HG02938 (cell line): ENCODE results near the gene TNFAIP8.

Experiments used
- ATAC-seq: cut with Tn5 transposase; IDR thresholded peaks from one replicate; pipeline ENCODE4 v1.9.1; 2021; ENCODE audit warnings: mild to moderate bottlenecking, moderate library complexity; ENCODE audit not compliant: unreplicated experiment

Gene TNFAIP8

GRCh38 chr5:119365847-119366539, 10.2 kb downstream of the TNFAIP8 start:
- no peak for ATAC-seq

GRCh38 chr5:119366540-119366881, 10.7 kb downstream of the TNFAIP8 start:
- no peak for ATAC-seq

- peak; percentile 85 for ATAC-seq
These were observed 11.9 kb downstream of the TNFAIP8 start for GRCh38 chr5:119367502-119368237.

- no peak for ATAC-seq
These were observed 12.4 kb downstream of the TNFAIP8 start for GRCh38 chr5:119368238-119368630.

- no peak for ATAC-seq
These were observed 14.7 kb downstream of the TNFAIP8 start for GRCh38 chr5:119370486-119370885.

GRCh38 chr5:119371146-119371545, 15.3 kb downstream of the TNFAIP8 start:
- no peak for ATAC-seq

DNA sequence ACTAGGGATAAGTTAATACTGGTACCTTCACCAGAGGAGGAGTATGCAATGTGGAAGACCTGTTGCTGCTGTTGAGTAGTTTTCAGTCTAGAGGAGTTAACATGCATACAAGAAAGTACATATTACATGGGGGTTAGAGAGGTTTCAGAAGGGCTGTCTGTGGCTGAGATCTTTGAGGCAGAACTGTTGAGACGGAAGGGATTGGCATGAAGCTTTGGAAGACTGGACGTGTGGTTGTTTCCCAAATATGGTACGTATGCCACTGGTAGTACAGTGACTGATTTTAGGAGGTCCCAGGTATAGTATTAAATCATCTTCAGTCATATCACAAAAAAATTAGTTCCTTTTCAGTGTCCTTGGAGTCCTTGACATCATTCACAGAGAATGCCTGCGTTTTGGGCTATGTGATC, 17.6 kb downstream of the TNFAIP8 start:
- peak; percentile 78 for ATAC-seq

GRCh38 chr5:119374901-119375300, 19.1 kb downstream of the TNFAIP8 start:
- ATAC-seq = no peak

DNA sequence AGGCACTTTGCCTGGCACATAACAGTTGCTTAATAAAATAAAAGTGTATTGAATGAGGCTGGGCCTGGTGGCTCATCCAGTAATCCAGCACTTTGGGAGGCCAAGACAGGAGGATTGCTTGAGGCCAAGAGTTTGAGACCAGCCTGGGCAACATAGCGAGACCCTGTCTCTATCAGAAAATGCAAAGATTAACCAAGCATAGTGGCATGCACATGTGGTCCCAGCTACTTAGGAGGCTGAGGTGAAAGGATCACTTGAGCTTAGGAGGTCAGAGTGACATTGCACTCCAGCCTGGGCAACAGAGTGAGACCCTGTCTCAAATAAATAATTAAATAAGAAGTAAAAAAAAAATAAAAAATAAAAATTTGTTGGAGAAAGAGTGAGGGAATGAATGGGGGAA, 21.2 kb downstream of the TNFAIP8 start:
- ATAC-seq = no peak

- ATAC-seq = no peak
These were observed 22.4 kb downstream of the TNFAIP8 start for GRCh38 chr5:119378075-119378700.

DNA sequence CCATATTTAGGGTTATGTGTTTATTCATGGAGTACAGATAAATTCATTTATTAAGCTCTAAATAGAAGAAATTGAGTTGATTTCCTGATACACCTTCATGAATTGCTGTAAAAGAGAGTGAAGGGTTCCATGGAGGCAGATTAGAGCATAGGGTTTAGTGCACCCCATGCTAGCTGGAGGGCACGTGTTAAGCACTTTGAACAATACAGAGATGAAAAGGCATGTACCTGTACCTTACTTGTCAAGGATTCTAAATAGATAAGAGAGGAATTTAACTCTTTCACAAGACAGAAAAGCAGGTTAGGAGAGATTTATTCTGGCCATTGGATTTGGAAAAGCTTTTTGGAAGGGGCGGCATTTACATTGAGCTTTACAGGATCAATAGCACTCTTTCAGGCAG, 23.3 kb downstream of the TNFAIP8 start:
- ATAC-seq = no peak

DNA sequence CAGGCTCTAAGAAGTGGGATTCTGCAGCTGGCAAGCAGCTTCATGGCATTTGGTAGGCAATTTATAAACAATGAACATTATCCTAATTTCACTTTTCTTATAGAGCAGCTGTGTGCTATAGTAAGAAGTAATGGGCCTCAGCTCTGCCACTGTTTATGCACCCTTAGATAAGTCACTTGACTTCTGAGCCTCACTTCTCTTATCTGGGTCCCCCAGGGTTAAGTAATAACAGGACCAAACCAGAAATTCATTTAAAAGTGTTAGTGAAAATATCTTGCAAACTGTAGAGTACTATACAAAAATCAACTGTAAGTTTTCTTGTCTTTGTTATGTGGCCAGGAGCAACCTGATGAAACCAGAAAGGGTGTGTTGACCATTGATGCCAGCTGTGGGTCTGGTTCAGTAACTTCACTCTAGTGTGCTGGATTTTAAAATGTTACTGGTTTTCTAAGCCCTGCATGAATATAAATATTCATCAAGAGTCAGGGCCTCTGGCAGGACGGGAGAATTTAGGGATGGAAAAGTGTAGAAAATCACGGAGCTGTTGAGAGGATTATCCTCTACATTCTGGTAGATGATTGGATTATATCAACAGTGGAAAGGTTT, 24.2 kb downstream of the TNFAIP8 start:
- ATAC-seq = peak; percentile 42

- no peak for ATAC-seq
These were observed 26.4 kb downstream of the TNFAIP8 start for GRCh38 chr5:119382169-119382568.

- ATAC-seq = no peak
These were observed 27.2 kb downstream of the TNFAIP8 start for GRCh38 chr5:119383008-119383407.

DNA sequence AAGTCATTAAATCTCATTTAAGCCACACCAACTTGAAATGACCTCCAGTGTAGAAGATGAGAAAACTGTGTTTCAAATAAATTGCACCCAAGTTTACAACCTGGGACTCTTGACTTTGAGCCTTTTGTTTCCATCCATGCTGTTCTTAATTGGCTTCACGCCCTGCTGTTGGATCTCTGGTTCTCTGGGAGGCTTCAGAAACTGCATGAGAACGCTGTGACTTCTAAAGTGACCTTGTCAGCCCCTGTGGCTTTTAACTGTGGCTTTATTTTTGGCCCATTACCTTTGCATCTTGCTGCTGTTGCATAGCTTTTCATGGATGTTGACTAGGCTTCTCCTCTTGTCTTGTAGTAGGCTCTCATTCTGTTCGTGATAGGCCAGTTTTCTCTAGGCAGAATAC, 29.3 kb downstream of the TNFAIP8 start:
- peak; percentile 37 for ATAC-seq

DNA sequence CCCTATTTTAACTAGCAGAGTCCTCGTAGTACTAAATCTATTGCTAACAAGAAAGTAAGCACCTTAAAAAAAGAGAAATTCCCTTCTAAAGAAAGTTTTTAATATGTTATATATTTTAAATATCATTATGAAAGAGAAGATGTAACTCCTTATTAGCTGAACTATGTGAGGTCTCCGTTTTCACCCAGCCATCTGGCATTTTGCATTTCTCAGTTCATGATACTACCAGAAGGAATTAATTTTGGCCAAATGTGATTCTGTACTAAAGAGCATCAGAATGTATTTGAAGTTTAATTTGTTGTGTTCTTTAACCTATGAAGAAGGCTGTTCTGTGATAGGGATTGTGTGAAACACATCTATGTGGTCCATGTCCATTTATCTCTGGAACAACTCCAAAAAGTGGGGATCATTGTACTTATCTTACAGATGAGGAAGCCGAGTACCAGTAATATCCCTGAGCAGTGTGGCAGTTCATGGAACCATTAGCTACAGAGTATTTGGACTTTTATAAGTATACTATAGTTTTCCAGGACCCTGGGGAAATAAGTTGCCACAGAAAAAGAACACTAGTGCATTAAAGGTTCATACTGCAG, 29.8 kb downstream of the TNFAIP8 start:
- peak; percentile 44 for ATAC-seq

DNA sequence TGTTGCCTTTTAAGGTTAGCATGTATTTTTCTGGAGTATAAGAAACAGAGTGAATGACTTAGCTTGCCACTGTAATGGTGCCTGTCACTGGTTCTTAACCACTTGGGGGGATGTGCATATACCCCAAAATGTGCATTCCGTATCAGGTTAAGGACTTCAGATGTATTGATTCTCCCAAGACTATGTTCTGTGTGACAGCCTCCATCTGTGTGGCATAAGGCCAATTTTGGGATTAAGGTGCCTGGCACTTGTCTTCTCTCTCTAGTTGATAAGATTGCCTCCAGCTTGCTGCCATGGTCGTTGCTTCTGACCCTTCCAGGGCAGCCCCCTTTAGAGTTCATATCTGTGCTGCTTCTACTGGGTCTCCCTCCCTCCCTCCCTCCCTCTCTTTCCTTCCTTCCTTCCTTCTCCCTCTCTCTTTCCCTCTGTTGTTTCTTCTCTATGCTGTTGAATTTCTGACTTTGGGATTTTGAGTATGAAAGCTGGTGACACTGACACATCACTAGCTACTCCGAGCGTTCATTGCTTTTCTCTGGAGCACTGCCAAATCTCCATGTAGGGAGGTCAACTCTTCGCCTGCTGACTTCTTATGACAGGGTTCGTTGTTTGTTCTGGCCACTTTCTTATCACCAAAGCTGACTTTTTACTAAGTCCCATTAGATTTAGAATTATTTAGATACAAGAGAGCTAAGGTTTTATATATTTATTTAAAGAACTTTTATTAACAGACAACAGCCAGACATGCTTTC, 31.0 kb downstream of the TNFAIP8 start:
- ATAC-seq = no peak

DNA sequence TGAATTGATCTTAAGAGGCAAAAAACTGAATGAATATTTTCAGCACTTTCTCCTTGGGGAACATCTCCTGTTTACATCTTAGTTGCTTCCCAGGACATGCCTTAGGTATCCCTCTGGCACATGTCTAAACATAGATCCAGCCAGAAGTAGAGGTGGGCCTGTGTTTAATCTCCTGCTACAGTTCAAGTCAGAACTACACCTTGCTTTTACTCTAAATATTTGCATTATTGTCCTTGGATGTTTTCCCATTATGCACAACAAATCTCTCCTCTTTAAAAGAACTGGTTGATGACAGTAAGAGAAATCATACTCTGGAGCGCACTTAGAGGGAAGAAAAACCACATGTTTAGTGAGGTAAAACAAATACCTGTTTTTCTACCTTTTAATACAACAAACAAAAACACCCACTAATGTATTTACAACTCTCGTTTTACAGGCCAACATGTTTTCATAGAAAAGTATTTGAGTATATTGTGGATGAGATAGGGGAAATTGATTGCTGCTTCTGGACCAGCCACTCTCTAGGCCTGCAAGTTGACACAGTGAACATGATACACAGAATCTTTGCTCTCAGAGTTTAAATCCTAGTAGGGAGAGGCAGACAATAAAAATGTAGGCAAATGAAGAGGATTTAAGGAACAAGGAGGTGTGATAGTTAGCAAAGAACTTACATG, 32.3 kb downstream of the TNFAIP8 start:
- no peak for ATAC-seq

GRCh38 chr5:119388619-119389190, 32.9 kb downstream of the TNFAIP8 start:
- ATAC-seq = no peak
